ENCODE data around the gene NKPD1. TPM values are rescaled to one million over a fixed set of nuclear protein-coding genes. Genes with fewer than 3 reads are reported as not detected.

The NKPD1 gene
- total and polyA plus RNA-seq, 10 of the 15 experiments (the other 5 are each of a cell fraction or from before 2014, with no cell fraction given), result 0.05 to 0.18 (median 0.06) TPM; not detected in 7

DNA sequence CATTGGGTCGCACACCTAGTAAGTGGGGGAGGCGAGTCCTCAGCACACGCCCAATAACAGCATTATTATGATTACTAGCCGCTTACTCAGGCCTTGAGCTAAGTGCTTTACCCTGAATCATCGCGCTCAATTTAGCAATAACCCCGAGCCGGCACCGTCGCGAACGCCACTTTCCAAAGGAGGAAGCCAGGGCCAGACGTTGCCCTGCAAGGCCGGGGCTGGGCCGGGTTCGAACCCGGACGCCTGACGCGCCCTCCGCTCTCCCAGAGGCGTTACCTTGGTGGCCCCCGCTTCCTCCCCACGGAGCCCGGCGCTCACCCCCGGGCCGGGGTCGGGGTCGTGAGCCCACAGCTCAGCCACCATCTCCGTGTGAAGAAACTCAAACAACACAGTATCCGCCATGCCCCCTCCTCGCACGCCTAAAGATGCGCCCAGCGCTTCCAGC is 17.1 kb upstream of the NKPD1 start, which contains the start of gene TRAPPC6A (continued):
- no peak for TF ChIP-seq ZBTB40 (IDR thresholded peaks at IDR 0.05; ENCODE audit: borderline replicate concordance)
- no peak for TF ChIP-seq CEBPZ (IDR thresholded peaks at IDR 0.05; ENCODE audit: low read depth, low read length)
- no peak for TF ChIP-seq MEF2B (IDR thresholded peaks at IDR 0.05; ENCODE audit: partially characterized antibody, poor library complexity, severe bottlenecking)
- TF ChIP-seq BRCA1 (IDR thresholded peaks at IDR 0.05; ENCODE audit: low read depth, low read length), result no peak
- no peak for TF ChIP-seq ATF7 (IDR thresholded peaks at IDR 0.05; ENCODE audit: low read depth)
- TF ChIP-seq ZNF207 (IDR thresholded peaks at IDR 0.05; ENCODE audit: borderline replicate concordance), result 0 out of 2 replicates have a peak, but pooled peaks have one; percentile 51
- TF ChIP-seq PML (IDR thresholded peaks at IDR 0.05; ENCODE audit: low read length), result no peak
- TF ChIP-seq BMI1 (IDR thresholded peaks at IDR 0.05; ENCODE audit: borderline replicate concordance), result no peak
- no peak for TF ChIP-seq USF1 (IDR thresholded peaks at IDR 0.05; ENCODE audit: borderline replicate concordance, extremely low read length, insufficient read depth, low read depth, low read length)
- no peak for TF ChIP-seq EP300 (IDR thresholded peaks at IDR 0.05; ENCODE audit: borderline replicate concordance in 1 of 2, control insufficient read depth in 1 of 2, low read depth in 2 of 2, low read length in 2 of 2)
- no peak for TF ChIP-seq HDAC6 (IDR thresholded peaks at IDR 0.05; ENCODE audit: unreplicated experiment)
- no peak for TF ChIP-seq TCF7 (IDR thresholded peaks at IDR 0.05; ENCODE audit: borderline replicate concordance)
- 0 out of 2 replicates have a peak, but pooled peaks have one; percentile 48 for TF ChIP-seq NR2F1 (conservative IDR thresholded peaks at IDR 0.05)
- no peak; the same call in 1 of the 2 replicates for TF ChIP-seq POLR2AphosphoS5 (IDR thresholded peaks at IDR 0.05; ENCODE audit: low read length)
- TF ChIP-seq, protein P1, sequence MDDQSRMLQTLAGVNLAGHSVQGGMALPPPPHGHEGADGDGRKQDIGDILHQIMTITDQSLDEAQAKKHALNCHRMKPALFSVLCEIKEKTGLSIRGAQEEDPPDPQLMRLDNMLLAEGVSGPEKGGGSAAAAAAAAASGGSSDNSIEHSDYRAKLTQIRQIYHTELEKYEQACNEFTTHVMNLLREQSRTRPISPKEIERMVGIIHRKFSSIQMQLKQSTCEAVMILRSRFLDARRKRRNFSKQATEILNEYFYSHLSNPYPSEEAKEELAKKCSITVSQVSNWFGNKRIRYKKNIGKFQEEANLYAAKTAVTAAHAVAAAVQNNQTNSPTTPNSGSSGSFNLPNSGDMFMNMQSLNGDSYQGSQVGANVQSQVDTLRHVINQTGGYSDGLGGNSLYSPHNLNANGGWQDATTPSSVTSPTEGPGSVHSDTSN (IDR thresholded peaks at IDR 0.05; ENCODE audit: insufficient replicate concordance, low read depth, low read length), result no peak
- no peak for TF ChIP-seq EED (IDR thresholded peaks at IDR 0.05; ENCODE audit: low read depth)
- no peak for TF ChIP-seq STAT3 (IDR thresholded peaks at IDR 0.05; ENCODE audit: low read depth, low read length)
- TF ChIP-seq, protein P2, sequence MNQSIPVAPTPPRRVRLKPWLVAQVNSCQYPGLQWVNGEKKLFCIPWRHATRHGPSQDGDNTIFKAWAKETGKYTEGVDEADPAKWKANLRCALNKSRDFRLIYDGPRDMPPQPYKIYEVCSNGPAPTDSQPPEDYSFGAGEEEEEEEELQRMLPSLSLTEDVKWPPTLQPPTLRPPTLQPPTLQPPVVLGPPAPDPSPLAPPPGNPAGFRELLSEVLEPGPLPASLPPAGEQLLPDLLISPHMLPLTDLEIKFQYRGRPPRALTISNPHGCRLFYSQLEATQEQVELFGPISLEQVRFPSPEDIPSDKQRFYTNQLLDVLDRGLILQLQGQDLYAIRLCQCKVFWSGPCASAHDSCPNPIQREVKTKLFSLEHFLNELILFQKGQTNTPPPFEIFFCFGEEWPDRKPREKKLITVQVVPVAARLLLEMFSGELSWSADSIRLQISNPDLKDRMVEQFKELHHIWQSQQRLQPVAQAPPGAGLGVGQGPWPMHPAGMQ (IDR thresholded peaks at IDR 0.05; ENCODE audit: borderline replicate concordance), result no peak
